Right forelimb (tissue), 1 donor: Measurements from ENCODE around the gene PNKP.

Experiments
- DNase-seq: peaks from one replicate; pipeline ENCODE4 v3.0.0-alpha.2; 2018

Gene PNKP

GRCh38 chr19:49874503-49875157 lies 7.3 kb upstream of the PNKP start:
- DNase-seq, result no peak

GRCh38 chr19:49873834-49874233 lies 6.5 kb upstream of the PNKP start:
- no peak for DNase-seq

- DNase-seq, result no peak
Measured at GRCh38 chr19:49873129-49873521, 5.7 kb upstream of the PNKP start.

GRCh38 chr19:49872245-49873128 lies 5.1 kb upstream of the PNKP start:
- no peak for DNase-seq

- DNase-seq, result no peak
Measured at GRCh38 chr19:49871349-49871985, 4.1 kb upstream of the PNKP start.

GRCh38 chr19:49870309-49870901 lies 3.0 kb upstream of the PNKP start:
- no peak for DNase-seq

- peak; percentile 98 for DNase-seq
Measured at GRCh38 chr19:49869484-49870308, 2.3 kb upstream of the PNKP start.

- DNase-seq, result no peak
Measured at GRCh38 chr19:49869009-49869483, 1.7 kb upstream of the PNKP start.

GRCh38 chr19:49864890-49865289 lies 2.5 kb downstream of the PNKP start:
- no peak for DNase-seq

GRCh38 chr19:49863935-49864320 lies 3.4 kb downstream of the PNKP start:
- no peak for DNase-seq

GRCh38 chr19:49863254-49863934 lies 4.0 kb downstream of the PNKP start:
- DNase-seq, result no peak

GRCh38 chr19:49862391-49863253 lies 4.8 kb downstream of the PNKP start:
- DNase-seq, result no peak

- DNase-seq, result no peak
Measured at GRCh38 chr19:49861541-49862378, 5.6 kb downstream of the PNKP start.

- no peak for DNase-seq
Measured at GRCh38 chr19:49861107-49861506, 6.3 kb downstream of the PNKP start.

- DNase-seq, result no peak
Measured at GRCh38 chr19:49860336-49861102, 6.9 kb downstream of the PNKP start.

GRCh38 chr19:49859682-49860335 lies 7.6 kb downstream of the PNKP start:
- DNase-seq, result no peak

- no peak for DNase-seq
Measured at GRCh38 chr19:49858088-49858985, 9.0 kb downstream of the PNKP start.

- DNase-seq, result no peak
Measured at GRCh38 chr19:49857838-49858087, 9.6 kb downstream of the PNKP start.
